SK-N-MC (cell line): ENCODE data around the gene HOXB7.

ENCODE experiments used
- DNase-seq: peaks from one replicate; pipeline ENCODE4 v3.0.0-alpha.2; 2011; ENCODE audit warnings: low read depth, low spot score
- H3K27ac ChIP-seq: fragments of 200-600 bp; sonication (generic); 2 replicates; pipeline ENCODE4 v1.5.1; 2016; ENCODE audit warnings: mixed run types
- H3K36me3 ChIP-seq: fragments of 200-600 bp; sonication (generic); 2 replicates; pipeline ENCODE4 v1.6.1; 2017; ENCODE audit warnings: antibody characterized with exemption, low read length, mixed read lengths; ENCODE audit not compliant: insufficient read depth
- H3K4me3 ChIP-seq: fragments of 200-600 bp; sonication (generic); 2 replicates; pipeline ENCODE4 v1.5.1; 2016
- H3K9ac ChIP-seq: fragments of 200-600 bp; sonication (generic); 2 replicates; pipeline ENCODE4 v1.8.0; 2017; ENCODE audit warnings: mixed run types, mixed read lengths; ENCODE audit not compliant: insufficient read length
- H3K9me3 ChIP-seq: fragments of 200-600 bp; sonication (generic); 2 replicates; pipeline ENCODE4 v1.6.1; 2017; ENCODE audit warnings: low read depth, mild to moderate bottlenecking, antibody characterized with exemption, low read length, moderate library complexity, mixed read lengths
- EZH2 ChIP-seq: fragments of 200-600 bp; sonication (generic); IDR thresholded peaks from one replicate; pipeline ENCODE4 v1.6.1; 2017; ENCODE audit warnings: antibody characterized with exemption
- FOXP2 ChIP-seq: optimal IDR thresholded peaks from 2 replicates; pipeline ENCODE3; 2011; ENCODE audit warnings: mild to moderate bottlenecking, moderate library complexity; ENCODE audit not compliant: insufficient read depth; ENCODE audit errors: extremely low read length, control extremely low read depth
- POLR2AphosphoS5 ChIP-seq: IDR thresholded peaks from 2 replicates; pipeline ENCODE4 v1.6.1; 2012; ENCODE audit warnings: mild to moderate bottlenecking, low read depth, low read length, borderline replicate concordance

HOXB7 gene

GRCh38 chr17:48639136-48639535 lies 28.3 kb upstream of the HOXB7 start:
- DNase-seq, result no peak
- no peak overlapping the region for H3K9ac ChIP-seq
- H3K27ac ChIP-seq, result no peak overlapping the region
- no peaks in the 10 kb centered on the region for H3K36me3 ChIP-seq
- H3K4me3 ChIP-seq, result no peak overlapping the region
- H3K9me3 ChIP-seq, result no peaks in the 10 kb centered on the region
- TF ChIP-seq EZH2 (no peak), FOXP2 (no peak), POLR2AphosphoS5 (no peak)

GRCh38 chr17:48637323-48638260 lies 26.8 kb upstream of the HOXB7 start:
- DNase-seq, result no peak
- H3K4me3 ChIP-seq, result no peak overlapping the region

GRCh38 chr17:48636177-48637018 lies 25.6 kb upstream of the HOXB7 start:
- no peak for DNase-seq
- Histone ChIP-seq H3K27ac (no peak overlapping the region), H3K4me3 (no peak overlapping the region), H3K9me3 (no peaks in the 10 kb centered on the region), H3K36me3 (no peaks in the 10 kb centered on the region), H3K9ac (no peak overlapping the region)
- TF ChIP-seq FOXP2, result no peak

More at GRCh38 chr17:48637323-48638260, 26.8 kb upstream of the HOXB7 start:
- Histone ChIP-seq H3K36me3 (no peaks in the 10 kb centered on the region), H3K27ac (no peak overlapping the region), H3K9me3 (no peaks in the 10 kb centered on the region), H3K9ac (no peak overlapping the region)
- no peak for TF ChIP-seq EZH2
- TF ChIP-seq POLR2AphosphoS5, result no peak
- no peak for TF ChIP-seq FOXP2

GRCh38 chr17:48634493-48635208 lies 23.8 kb upstream of the HOXB7 start:
- TF ChIP-seq POLR2AphosphoS5 (no peak), FOXP2 (no peak)
- no peak overlapping the region for H3K9ac ChIP-seq
- DNase-seq, result no peak
- no peaks in the 10 kb centered on the region for H3K9me3 ChIP-seq
- no peaks in the 10 kb centered on the region for H3K36me3 ChIP-seq
- no peak overlapping the region; the same call in 1 of the 2 replicates for H3K27ac ChIP-seq
- no peak overlapping the region for H3K4me3 ChIP-seq

- no peak for DNase-seq
- TF ChIP-seq EZH2 (no peak), POLR2AphosphoS5 (no peak), FOXP2 (no peak)
- no peak overlapping the region for H3K4me3 ChIP-seq
- no peak overlapping the region for H3K27ac ChIP-seq
- no peak overlapping the region for H3K9ac ChIP-seq
- H3K36me3 ChIP-seq, result no peaks in the 10 kb centered on the region
- no peaks in the 10 kb centered on the region for H3K9me3 ChIP-seq
Observed at GRCh38 chr17:48633266-48633677, 22.5 kb upstream of the HOXB7 start.

- TF ChIP-seq POLR2AphosphoS5 (no peak), FOXP2 (no peak), EZH2 (no peak)
- no peaks in the 10 kb centered on the region for H3K9me3 ChIP-seq
- no peak overlapping the region for H3K9ac ChIP-seq
- DNase-seq, result no peak
- H3K4me3 ChIP-seq, result no peak overlapping the region
- H3K27ac ChIP-seq, result no peak overlapping the region
- H3K36me3 ChIP-seq, result no peaks in the 10 kb centered on the region
Observed at GRCh38 chr17:48632579-48633265, 21.9 kb upstream of the HOXB7 start.

GRCh38 chr17:48631693-48632578 lies 21.1 kb upstream of the HOXB7 start:
- no peaks in the 10 kb centered on the region for H3K9me3 ChIP-seq
- no peak for DNase-seq
- no peak overlapping the region for H3K27ac ChIP-seq
- TF ChIP-seq FOXP2 (no peak), POLR2AphosphoS5 (no peak), EZH2 (no peak)
- no peaks in the 10 kb centered on the region for H3K36me3 ChIP-seq
- no peak overlapping the region for H3K4me3 ChIP-seq
- H3K9ac ChIP-seq, result no peak overlapping the region
